ENCODE measurements around the gene GPC1.

Gene GPC1

GRCh38 chr2:240503848-240504247 is 68.4 kb downstream of the GPC1 start:
- no peak for DNase-seq

- DNase-seq, result no peak
Measured at GRCh38 chr2:240505910-240506309, 70.4 kb downstream of the GPC1 start.

GRCh38 chr2:240506406-240507059 is 71.1 kb downstream of the GPC1 start:
- no peak for DNase-seq

- DNase-seq, result no peak
Measured at GRCh38 chr2:240507060-240507777, 71.8 kb downstream of the GPC1 start.

GRCh38 chr2:240507778-240508251 is 72.4 kb downstream of the GPC1 start:
- DNase-seq, result no peak

- DNase-seq, result no peak
Measured at GRCh38 chr2:240508832-240509545, 73.5 kb downstream of the GPC1 start.

GRCh38 chr2:240509667-240510512 is 74.4 kb downstream of the GPC1 start:
- no peak for DNase-seq

GRCh38 chr2:240510513-240511210 is 75.2 kb downstream of the GPC1 start:
- DNase-seq, result no peak

GRCh38 chr2:240511351-240512108 is 76.1 kb downstream of the GPC1 start:
- DNase-seq, result no peak

- DNase-seq, result no peak
Measured at GRCh38 chr2:240512109-240512485, 76.6 kb downstream of the GPC1 start.

GRCh38 chr2:240512666-240513535 is 77.4 kb downstream of the GPC1 start:
- DNase-seq, result no peak

- DNase-seq, result no peak
Measured at GRCh38 chr2:240513549-240514287, 78.3 kb downstream of the GPC1 start.

- DNase-seq, result no peak
Measured at GRCh38 chr2:240514631-240515030, 79.2 kb downstream of the GPC1 start.

GRCh38 chr2:240517342-240517741 is 81.9 kb downstream of the GPC1 start:
- DNase-seq, result no peak
